Left lung (tissue), 10 donors: ENCODE results near the gene RFC5. TPM values are rescaled to one million over a fixed set of nuclear protein-coding genes. Genes with fewer than 3 reads are reported as not detected.
"Not testable (repeated sequence)": the region's sequence is repeated elsewhere in the genome, so short reads cannot be mapped to it uniquely, and the experiment has no call there.

Experiments used
- ATAC-seq: fragments of 200-7000 bp; cut with Tn5 transposase; one replicate; pipeline ENCODE4 v1.9.1; 2020; ENCODE audit warnings: moderate library complexity
- DNase-seq, 4 donors: peaks; one replicate each; pipeline ENCODE4 v3.0.0-alpha.2; 2013 to 2020
- H3K27ac ChIP-seq, 2 donors: fragments of 200-600 bp; sonication (generic) in 1 of 2; one replicate each; pipeline versions ENCODE4 v1.5.0 to v1.8.0; 2020 to 2021
- H3K27me3 ChIP-seq, 2 donors: fragments of 200-600 bp; sonication (generic) in 1 of 2; one replicate each; pipeline versions ENCODE4 v1.5.0 to v1.8.0; 2020 to 2021
- H3K36me3 ChIP-seq, 2 donors: fragments of 200-600 bp; sonication (generic) in 1 of 2; one replicate each; pipeline versions ENCODE4 v1.5.0 to v1.8.0; 2020 to 2021
- H3K4me1 ChIP-seq, 2 donors: fragments of 200-600 bp; one replicate each; pipeline ENCODE4 v1.8.0; 2021
- H3K4me3 ChIP-seq, 2 donors: fragments of 200-600 bp; sonication (generic) in 1 of 2; one replicate each; pipeline versions ENCODE4 v1.5.0 to v1.8.0; 2020 to 2021; ENCODE audit warnings: mild to moderate bottlenecking in 1 of 2
- H3K9me3 ChIP-seq, 2 donors: fragments of 200-600 bp; sonication (generic) in 1 of 2; one replicate each; pipeline versions ENCODE4 v1.5.0 to v1.8.0; 2020 to 2021
- intact Hi-C, 2 donors: fragments of 100-400 bp; cut with DNase I; formaldehyde crosslinking; loops; one replicate each; pipeline versions ENCODE4 v1.11.2 to v1.14.2; 2022
- polyA plus RNA-seq, 6 donors: library from polyadenylated mRNA; unstranded; fragments of 120-200 nt; gene quantifications; one replicate each; pipeline ENCODE4 v1.2.1, GENCODE V29; 2013; ENCODE audit not compliant: insufficient read length in 6 of 6
- total RNA-seq, 2 donors: library from RNA; stranded (reverse); fragmentation: NEBNext Ultra II Directional; extraction: Animal tissue kit (Norgen Biotek cat#: 25700); gene quantifications; one replicate each; pipeline ENCODE4 v1.2.1, GENCODE V29; 2021
- TF ChIP-seq, protein P1 (sequence below), 2 donors: fragments of 200-600 bp; sonication (generic) in 1 of 2; IDR thresholded peaks; one replicate each; pipeline versions ENCODE4 v1.5.0 to v1.8.0; 2021; ENCODE audit warnings: antibody characterized with exemption in 2 of 2
- donor health status: DM: no; HTN: yes; CAD: no.
- donor health status: DM: no; HTN: no; CAD: no.

Gene RFC5
- total and polyA plus RNA-seq, 8 donors, result 12.1 to 35.8 (median 32.6) TPM

DNA sequence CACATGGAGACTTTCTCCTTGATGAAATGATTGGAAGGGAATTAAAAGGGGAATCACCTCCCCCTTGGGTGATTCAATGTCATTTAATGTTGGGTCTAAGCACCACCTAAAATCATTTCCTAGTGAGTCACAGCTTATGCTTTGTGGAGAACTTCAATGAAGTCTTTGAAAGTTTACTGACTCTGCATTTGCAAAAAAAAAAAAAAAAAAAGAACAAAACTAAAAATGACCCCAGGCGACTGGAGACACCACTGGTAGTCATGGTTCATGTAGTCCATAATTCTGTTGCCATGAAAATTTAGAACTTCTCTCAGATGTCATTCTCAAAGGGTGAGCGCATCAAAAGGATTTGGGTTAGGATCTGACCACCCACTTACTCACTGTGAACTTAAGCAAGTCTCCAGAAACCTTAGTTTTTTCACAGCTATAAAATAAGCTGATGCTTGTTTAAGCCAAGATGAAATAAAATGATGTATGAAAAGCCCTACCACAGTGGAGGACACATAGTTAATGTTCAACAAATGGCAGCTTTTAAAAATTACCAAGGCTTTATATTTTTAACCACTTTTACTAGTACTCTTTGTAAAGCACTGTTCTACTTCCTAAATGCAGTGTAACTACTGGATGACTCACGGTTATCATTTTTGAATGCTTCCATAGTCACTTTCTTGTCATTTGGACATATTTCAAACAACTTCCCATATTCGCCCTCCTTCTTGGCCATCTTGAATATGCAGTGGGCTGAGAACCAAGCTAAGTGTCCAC, 29.6 kb upstream of the RFC5 start:
- Histone ChIP-seq H3K4me1 (no peaks in the 10 kb centered on the region), H3K9me3 (no peaks in the 10 kb centered on the region), H3K27ac (no peak overlapping the region), H3K27me3 (peaks cover 0 to 11% of the 10 kb centered on the region in 2 donors), H3K36me3 (no peaks in the 10 kb centered on the region), H3K4me3 (no peak overlapping the region)
- no peak for DNase-seq
- TF ChIP-seq, protein P1, sequence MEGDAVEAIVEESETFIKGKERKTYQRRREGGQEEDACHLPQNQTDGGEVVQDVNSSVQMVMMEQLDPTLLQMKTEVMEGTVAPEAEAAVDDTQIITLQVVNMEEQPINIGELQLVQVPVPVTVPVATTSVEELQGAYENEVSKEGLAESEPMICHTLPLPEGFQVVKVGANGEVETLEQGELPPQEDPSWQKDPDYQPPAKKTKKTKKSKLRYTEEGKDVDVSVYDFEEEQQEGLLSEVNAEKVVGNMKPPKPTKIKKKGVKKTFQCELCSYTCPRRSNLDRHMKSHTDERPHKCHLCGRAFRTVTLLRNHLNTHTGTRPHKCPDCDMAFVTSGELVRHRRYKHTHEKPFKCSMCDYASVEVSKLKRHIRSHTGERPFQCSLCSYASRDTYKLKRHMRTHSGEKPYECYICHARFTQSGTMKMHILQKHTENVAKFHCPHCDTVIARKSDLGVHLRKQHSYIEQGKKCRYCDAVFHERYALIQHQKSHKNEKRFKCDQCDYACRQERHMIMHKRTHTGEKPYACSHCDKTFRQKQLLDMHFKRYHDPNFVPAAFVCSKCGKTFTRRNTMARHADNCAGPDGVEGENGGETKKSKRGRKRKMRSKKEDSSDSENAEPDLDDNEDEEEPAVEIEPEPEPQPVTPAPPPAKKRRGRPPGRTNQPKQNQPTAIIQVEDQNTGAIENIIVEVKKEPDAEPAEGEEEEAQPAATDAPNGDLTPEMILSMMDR (IDR thresholded peaks at IDR 0.05), result no peak
- no peak for ATAC-seq
- intact Hi-C loops, result no loop called here

DNA sequence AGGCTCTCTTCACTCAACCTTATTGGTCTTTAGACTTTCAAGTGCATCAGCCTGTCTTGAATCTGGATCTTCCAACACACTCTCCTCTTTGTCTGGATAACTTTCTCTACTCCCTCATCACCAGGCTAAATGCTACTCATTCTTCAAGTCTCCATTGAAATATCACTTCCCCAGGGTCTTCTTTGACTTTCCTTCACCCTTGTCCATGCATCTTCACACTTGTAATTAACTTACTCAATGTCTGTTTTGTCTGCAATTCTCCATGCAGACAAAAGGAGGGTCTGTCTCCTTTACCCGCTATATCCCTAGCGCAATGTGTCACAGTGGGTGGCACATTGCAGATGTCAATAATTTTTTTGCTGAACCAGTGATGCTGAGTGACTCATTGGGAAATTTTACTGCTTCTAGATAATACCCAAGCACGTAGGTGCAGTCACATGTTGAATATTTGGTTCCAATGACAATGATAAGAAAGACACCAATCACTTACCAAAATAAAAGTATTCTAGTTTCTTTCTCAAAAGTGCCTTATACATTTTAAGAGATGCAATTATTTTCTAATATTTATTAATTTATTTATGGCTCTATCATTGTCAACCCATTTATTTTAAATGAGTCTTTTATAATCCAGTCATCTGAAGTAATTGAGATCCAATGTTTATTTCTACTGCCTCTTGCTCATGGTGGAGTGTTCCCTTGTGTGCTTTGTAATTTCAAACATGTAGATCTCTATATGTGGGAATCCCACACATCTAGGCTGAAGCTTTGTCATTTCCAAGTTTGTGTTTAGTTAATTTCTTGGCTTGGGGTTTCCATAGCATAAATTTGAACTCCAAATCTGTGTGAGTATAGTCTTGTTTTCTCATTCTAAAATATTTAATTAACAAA, 21.7 kb upstream of the RFC5 start:
- no peak for ATAC-seq
- TF ChIP-seq, protein P1 (IDR thresholded peaks at IDR 0.05), result no peak
- no peaks in the 10 kb centered on the region for H3K27me3 ChIP-seq
- peaks cover 0 to 3% of the 10 kb centered on the region in 2 donors for H3K9me3 ChIP-seq
- DNase-seq, result no peak
- no peaks in the 10 kb centered on the region for H3K4me1 ChIP-seq
- no peaks in the 10 kb centered on the region for H3K36me3 ChIP-seq
- intact Hi-C loops, result no loop called here
- no peak overlapping the region for H3K27ac ChIP-seq
- no peak overlapping the region for H3K4me3 ChIP-seq

DNA sequence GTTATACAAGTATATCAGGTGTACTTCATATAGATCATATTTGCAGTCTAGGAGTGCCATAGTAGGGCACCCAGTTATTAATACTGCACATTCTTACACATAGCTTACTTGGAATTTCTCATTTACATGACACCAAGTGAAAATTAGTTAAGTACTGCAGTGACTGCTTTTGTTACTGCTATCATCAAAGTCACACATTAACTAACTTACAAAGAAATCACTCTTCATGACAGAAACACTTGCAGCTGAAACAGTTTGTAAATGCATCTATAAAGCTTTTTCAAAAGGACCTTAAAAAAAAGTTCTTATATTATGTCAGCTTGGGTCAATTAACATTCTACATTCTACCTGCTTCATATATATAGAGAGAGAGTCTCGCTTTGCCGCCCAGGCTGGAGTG, 17.8 kb upstream of the RFC5 start:
- intact Hi-C loops, result no loop called here
- DNase-seq, result no peak
- TF ChIP-seq, protein P1 (IDR thresholded peaks at IDR 0.05), result no peak
- Histone ChIP-seq H3K36me3 (no peaks in the 10 kb centered on the region), H3K27ac (no peak overlapping the region), H3K4me1 (no peaks in the 10 kb centered on the region), H3K9me3 (peaks cover 0 to 3% of the 10 kb centered on the region in 2 donors), H3K4me3 (no peak overlapping the region), H3K27me3 (no peaks in the 10 kb centered on the region)
- ATAC-seq, result no peak

DNA sequence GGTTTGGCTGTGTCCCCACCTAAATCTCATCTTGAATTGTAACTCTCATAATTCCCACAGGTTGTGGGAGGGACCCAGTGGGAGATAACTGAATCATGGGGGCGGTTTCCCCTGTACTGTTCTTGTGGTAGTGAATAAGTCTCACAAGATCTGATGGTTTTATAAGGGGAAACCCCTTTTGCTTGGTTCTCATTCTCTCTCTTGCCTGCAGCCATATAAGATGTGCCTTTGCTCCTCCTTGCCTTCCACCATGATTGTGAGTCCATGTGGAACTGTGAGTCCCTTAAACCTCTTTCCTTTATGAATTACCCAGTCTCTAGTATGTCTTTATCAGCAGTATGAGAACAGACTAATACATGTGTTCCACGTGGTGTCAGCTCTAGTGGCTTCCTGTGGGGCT, 16.7 kb upstream of the RFC5 start:
- H3K9me3 ChIP-seq, intact Hi-C loops: not testable (repeated sequence)

DNA sequence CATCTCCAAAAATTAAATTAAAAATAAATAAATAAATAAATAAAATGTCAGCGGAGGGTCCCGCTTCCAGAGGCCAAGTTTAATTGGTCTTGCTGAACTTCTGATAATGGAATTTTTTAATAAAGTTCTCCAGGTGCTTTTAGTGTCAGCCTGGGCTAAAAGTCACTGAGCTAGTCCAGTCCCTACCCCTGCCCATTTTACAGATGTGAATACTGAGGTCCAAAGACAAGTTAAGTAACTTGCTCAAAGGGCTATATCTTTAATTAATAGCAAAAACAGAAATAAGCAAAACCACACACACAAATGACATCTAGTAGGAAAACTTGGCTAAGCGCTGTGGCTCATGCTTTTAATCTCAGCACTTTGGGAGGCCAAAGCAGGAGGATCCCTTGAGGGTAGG, 5.6 kb upstream of the RFC5 start:
- intact Hi-C loops, result no loop called here
- ATAC-seq, result no peak
- Histone ChIP-seq H3K27ac (no peak overlapping the region), H3K27me3 (peaks cover 0 to 9% of the 10 kb centered on the region in 2 donors), H3K36me3 (no peaks in the 10 kb centered on the region), H3K4me3 (no peak overlapping the region), H3K9me3 (no peaks in the 10 kb centered on the region), H3K4me1 (peaks cover 0 to 3% of the 10 kb centered on the region in 2 donors)
- DNase-seq, result no peak
- TF ChIP-seq, protein P1 (IDR thresholded peaks at IDR 0.05), result no peak

More for the DNA sequence above, 16.7 kb upstream of the RFC5 start:
- not testable (repeated sequence) for ATAC-seq, H3K27me3 ChIP-seq, DNase-seq, H3K27ac ChIP-seq, H3K4me3 ChIP-seq, H3K4me1 ChIP-seq, H3K36me3 ChIP-seq
